Measurements from ENCODE around the gene ARID1B.

Gene ARID1B

DNA sequence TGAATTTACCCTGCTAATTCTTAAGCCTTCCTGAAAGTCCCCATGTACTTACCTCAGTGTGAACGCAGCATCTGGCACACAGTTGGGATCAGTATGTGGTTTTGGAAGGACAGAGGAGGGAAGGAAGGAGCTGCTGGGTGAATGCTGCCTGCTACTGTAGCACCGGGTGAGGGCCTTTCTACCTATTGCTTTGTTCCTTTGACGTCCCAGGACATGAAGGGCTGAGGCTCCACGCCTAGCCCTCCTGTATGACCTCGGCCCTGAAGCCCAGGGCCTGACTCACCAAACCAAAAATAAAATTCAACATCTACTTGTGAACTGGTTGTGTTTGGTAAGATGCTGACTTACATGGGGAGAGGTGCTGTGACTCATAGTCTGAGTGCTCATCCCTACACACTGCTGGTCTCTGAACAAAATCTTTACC is 51.1 kb downstream of the ARID1B start:
- DNase-seq = no peak

- no peak for DNase-seq
These were observed 52.9 kb downstream of the ARID1B start for GRCh38 chr6:156830126-156830525.

DNA sequence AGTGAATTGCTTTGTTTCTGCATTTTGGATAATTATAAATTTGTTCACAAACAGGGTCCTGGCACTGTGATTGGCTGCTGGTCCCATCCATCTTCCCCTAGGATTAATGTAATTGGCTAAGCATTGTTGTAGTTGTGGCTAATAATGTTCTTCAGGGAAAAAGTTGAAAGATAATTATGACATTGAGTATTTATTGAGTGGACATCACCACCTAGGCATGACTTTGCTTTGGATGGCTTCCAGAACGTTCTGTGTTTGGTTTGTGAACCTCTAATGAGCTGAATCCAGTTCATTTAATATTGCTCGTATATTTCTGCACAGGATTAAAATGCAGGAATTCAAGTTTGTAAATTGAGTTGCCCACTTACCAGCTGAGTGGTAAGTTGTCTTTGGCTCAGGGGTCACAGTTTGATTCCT is 55.1 kb downstream of the ARID1B start:
- no peak for DNase-seq

- no peak for DNase-seq
These were observed 55.5 kb downstream of the ARID1B start for GRCh38 chr6:156832669-156833068.

DNA sequence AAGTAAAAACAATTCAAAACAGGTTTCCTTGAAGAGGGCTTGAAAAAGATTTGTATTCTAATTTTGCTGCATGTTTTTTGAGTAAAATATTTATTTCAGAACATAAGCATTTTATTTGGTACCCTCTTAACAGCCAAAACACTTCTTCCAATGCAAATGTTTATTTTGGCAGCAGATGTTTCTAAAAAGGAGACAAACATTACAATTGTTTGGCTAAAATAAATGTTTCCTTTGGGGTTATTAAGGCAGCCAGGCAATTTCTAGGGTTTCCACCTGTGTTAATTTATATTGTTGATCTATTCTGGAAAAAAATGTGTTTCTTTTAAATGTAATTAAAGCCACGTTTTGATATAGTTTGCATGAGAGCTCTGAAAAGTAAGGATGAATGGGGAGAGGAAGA is 56.6 kb downstream of the ARID1B start:
- no peak for DNase-seq

GRCh38 chr6:156839129-156839528 is 62.0 kb downstream of the ARID1B start:
- DNase-seq = no peak

DNA sequence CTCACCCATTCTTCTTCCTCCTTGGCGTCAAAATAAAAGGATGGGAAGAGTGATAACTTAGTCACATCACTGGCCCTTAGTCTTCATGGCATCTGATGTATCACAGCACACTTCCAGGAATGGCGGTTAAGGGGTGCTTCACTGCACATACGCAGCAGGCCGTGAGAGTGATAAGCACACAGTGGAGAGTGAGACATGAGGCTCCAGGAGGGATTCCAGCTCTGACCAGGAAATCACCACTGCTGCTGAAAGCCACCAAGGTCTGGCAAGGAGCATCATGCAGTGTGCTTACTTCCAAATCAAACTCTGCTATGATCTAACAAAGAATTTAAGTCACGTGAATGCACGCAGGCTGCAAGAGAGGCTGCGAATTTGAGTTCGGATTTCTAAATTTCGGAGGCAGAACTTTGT is 62.4 kb downstream of the ARID1B start:
- DNase-seq = no peak

GRCh38 chr6:156840136-156840535 is 63.0 kb downstream of the ARID1B start:
- no peak for DNase-seq

DNA sequence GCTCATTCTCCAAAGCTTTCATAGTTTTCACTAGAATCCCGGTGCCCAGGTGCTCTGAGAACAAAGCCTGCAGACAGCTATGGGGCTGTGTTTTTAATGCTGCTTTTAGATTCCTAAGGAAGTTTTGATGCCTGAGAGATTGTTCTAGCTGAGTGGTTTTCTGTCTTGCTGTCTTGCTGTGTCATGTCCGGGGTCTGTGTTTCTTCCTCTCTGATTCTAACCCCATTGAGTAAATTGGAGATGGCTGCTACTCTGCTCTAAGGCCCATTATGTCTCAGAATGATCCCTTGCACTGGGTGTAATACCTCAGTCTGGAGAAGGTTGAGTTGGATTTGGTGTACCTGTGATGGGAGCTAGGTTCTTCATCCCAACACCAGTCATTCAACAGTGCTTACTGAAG is 63.4 kb downstream of the ARID1B start:
- no peak for DNase-seq

- no peak for DNase-seq
These were observed 64.3 kb downstream of the ARID1B start for GRCh38 chr6:156841508-156841907.

- DNase-seq = no peak
These were observed 65.5 kb downstream of the ARID1B start for GRCh38 chr6:156842598-156843250.

GRCh38 chr6:156844089-156844488 is 66.9 kb downstream of the ARID1B start:
- no peak for DNase-seq

GRCh38 chr6:156845454-156846155 is 68.4 kb downstream of the ARID1B start:
- DNase-seq = no peak

- DNase-seq = no peak
These were observed 69.8 kb downstream of the ARID1B start for GRCh38 chr6:156846845-156847599.

DNA sequence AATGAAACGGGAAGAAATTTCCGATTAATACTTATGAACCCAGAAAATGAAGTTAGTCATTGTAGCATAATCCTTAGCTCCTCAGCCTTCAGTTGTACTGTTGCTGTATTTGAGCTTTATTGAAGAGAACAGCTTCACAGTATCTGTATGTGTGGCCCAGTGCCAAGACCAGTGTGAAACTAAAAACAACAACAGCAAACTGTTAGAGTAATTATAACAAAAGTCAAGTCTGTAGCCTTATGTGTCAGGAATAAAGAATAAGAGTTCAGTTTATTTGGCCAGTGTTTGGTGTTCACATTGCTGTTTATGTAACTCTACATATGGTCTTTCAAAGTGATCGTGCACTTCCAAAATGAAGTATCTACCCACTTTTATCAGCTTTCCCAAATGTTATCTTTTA is 70.9 kb downstream of the ARID1B start:
- no peak for DNase-seq

- no peak for DNase-seq
These were observed 71.4 kb downstream of the ARID1B start for GRCh38 chr6:156848533-156848932.

- DNase-seq = no peak
These were observed 72.6 kb downstream of the ARID1B start for GRCh38 chr6:156849806-156850205.

DNA sequence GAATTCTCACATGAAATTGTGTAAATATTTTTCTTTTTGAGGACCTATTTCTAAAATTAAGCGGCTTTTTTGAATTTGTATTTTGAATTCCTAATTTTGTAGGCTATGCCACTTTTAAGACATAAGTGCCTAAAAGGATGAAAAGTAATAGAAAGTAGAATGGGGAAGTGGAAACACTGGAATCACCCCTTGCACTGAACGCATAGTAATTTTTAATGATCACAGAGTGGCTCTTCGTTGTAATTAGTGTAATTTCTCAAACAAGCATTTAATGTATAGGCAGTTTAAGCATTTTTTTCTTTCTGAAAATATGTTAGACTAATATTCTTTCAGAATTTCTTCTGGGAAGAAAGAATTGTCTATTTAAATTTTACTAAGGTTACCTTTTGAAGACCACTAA is 73.2 kb downstream of the ARID1B start:
- DNase-seq = no peak

GRCh38 chr6:156851454-156851921 is 74.3 kb downstream of the ARID1B start:
- DNase-seq = no peak

DNA sequence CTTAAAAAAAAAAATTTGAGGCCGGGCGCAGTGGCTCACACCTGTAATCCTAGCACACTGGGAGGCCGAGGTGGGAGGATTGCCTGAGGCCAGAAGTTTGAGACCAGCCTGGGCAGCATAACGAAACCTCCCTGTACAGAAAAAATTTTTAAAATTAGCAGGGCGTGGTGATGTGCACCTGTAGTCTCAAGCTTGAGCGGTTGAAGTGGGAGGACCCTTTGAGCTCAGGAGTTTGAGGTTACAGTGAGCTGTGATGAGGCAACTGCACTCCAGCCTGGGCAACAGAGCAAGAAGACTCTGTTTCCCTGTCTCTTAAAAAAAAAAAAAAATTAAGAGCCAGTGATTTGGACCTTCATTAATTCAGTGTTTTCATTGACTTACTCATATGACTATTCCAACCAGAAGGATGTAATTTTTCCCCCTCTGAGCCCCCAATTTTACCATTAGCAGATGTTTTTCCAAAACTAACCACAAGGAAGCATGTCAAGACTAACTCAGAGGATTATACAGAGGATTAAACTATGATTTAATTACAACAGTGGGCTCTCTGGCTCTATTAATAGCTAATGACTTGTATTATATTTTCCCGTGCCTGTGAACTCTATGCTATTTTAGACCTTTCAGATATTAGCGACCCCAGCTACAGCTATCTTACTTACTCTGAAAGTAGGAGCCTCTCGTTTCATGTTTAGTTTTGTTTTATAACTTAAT is 75.1 kb downstream of the ARID1B start:
- no peak for DNase-seq

DNA sequence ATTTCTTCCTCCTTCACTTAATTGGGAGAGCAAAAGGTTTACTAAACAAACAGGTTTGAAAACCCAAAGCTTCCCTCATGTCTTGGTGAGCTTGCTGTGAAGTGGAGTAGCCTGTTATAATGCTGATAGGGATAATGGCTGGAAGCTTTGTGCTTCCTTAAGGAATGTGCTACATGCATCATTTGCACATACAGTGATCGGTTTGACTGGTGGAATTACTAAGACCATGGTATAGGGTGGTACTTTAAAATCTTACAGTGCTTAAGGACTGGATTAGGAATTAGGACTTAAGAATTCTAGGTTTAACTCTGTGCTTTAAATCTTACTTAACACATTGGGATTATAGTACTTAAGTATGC is 75.7 kb downstream of the ARID1B start:
- DNase-seq = no peak

- no peak for DNase-seq
These were observed 76.6 kb downstream of the ARID1B start for GRCh38 chr6:156853733-156854132.

GRCh38 chr6:156854466-156855161 is 77.4 kb downstream of the ARID1B start:
- DNase-seq = no peak

Data from NCI-H1048 (cell line).